Activated CD4-positive, CD25-positive, alpha-beta regulatory T cell treated with anti-CD3 and anti-CD28 coated beads, Interleukin-2, amount 50 U/mL, for 16 hours (primary cell): Measurements from ENCODE around the gene GNAZ.
"Not testable (repeated sequence)": the region's sequence is repeated elsewhere in the genome, so short reads cannot be mapped to it uniquely, and the experiment has no call there.

Experiments used
- DNase-seq: peaks from one replicate; pipeline ENCODE4 v3.0.0-alpha.2; 2020; ENCODE audit warnings: low read depth, low spot score

Gene GNAZ

GRCh38 chr22:23044570-23044969, 25.7 kb upstream of the GNAZ start:
- no peak for DNase-seq

DNA sequence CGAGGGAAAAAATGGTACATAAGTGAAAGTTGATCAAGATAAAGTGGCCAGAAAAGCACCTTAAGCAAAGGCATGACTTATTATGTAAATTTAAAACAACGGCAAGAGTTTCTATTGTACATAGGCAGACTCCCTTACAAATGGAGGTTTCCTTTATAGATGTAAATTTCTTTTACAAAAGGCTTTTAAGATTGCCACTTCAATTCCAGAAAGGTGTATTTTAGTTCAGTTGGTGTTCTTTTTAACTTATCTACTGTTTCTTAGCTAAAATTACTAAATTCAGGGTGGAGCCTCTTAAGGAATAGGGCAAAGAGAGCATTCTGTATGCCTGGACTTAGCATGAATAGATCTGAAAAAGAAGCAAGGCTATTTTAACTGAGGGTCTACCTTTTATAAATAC, 24.9 kb upstream of the GNAZ start:
- DNase-seq, result no peak

- no peak for DNase-seq
These were observed 23.1 kb upstream of the GNAZ start for GRCh38 chr22:23047265-23047664.

- no peak for DNase-seq
These were observed 22.6 kb upstream of the GNAZ start for GRCh38 chr22:23047742-23048141.

DNA sequence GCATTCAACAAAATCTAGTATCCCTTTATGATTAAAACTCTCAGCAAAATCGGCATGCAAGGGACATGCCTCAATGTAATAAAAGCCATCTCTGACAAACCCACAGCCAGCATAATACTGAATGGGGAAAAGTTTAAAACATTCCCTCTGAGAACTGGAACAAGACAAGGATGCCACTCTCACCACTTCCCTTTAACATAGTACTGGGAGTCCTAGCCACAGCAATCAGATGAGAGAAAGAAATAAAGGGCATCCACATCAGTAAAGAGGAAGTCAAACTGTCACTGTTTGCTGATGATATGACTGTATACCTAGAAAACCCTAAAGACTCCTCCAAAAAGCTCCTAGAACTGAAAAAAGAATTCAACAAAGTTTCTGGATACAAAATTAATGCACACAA, 19.8 kb upstream of the GNAZ start:
- not testable (repeated sequence) for DNase-seq

GRCh38 chr22:23053051-23053707, 17.1 kb upstream of the GNAZ start:
- no peak for DNase-seq

GRCh38 chr22:23053912-23054530, 16.3 kb upstream of the GNAZ start:
- no peak for DNase-seq

GRCh38 chr22:23054531-23055257, 15.6 kb upstream of the GNAZ start:
- no peak for DNase-seq

GRCh38 chr22:23055449-23056179, 14.7 kb upstream of the GNAZ start:
- DNase-seq, result no peak

GRCh38 chr22:23057331-23057730, 13.0 kb upstream of the GNAZ start:
- DNase-seq, result no peak

- no peak for DNase-seq
These were observed 12.3 kb upstream of the GNAZ start for GRCh38 chr22:23058063-23058462.

- DNase-seq, result no peak
These were observed 11.6 kb upstream of the GNAZ start for GRCh38 chr22:23058481-23059283.

DNA sequence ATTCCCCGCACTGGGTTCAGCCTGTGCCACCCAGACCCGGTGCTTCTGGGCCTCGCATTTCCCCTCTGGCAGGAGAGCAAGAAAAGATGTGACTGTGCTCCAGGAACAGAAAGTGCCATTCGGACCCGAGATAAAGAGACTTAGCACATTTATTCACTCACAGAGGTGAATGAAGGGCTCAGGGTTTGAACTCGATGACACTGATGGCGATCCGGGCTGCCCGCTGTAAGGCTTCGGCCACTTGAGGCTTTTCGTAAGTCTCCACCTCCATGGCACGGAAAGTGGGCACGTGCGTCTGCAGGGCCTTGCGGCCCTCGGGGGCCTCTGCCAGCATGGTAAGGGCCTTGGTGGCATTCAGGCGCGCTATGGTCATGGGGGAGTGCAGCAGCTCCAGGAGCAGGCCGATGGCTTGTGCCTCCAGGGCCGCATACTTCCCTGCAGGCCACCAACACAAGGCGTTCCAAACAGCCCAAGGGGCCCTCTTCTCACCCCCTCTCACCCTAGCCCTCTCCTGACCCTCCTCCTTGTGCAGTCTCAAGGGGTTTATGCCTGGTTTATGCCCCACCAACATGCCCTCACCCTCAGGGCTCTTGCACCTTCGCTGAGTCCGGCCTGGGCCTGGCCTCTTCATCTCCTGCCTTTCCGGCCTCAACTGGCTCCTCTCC, 10.9 kb upstream of the GNAZ start:
- no peak for DNase-seq

DNA sequence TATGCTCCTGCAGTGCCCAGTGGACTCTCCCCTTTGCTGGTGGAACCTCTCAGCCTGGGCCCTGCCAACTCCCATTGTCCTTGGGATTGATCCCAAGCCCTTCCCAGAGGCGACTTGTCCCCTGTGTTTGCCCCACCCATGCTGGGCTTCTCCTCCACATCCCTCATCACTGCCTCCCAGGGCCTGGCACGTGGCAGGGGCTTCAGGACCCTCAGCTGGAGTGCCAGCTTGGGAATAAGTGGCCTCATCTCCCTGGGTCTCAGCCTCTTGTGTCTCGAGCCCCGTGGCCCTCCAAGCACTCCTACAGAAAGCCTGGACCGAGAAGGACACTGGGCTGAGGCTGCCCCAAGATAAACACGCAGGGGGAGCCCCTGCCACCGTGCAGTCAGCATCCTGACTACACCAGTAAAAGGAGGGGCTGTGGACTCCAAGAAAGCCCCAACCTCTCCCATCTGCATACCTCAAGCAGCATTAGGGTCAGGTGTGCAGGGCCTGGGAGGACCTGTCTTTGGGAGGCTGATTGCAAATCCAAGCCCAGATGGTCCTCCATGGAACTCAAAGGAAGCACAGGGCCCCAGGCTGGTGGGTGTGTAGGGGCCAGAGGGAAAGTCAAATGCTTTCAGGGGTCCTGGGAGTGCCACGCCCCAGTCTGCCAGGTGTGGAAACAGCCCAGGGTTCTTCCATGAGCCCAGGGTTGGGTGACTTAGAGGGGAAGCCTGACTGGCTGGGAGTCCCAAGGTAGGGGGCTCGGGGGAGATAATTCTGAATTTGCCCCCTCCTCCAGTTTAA, 9.5 kb upstream of the GNAZ start:
- no peak for DNase-seq

DNA sequence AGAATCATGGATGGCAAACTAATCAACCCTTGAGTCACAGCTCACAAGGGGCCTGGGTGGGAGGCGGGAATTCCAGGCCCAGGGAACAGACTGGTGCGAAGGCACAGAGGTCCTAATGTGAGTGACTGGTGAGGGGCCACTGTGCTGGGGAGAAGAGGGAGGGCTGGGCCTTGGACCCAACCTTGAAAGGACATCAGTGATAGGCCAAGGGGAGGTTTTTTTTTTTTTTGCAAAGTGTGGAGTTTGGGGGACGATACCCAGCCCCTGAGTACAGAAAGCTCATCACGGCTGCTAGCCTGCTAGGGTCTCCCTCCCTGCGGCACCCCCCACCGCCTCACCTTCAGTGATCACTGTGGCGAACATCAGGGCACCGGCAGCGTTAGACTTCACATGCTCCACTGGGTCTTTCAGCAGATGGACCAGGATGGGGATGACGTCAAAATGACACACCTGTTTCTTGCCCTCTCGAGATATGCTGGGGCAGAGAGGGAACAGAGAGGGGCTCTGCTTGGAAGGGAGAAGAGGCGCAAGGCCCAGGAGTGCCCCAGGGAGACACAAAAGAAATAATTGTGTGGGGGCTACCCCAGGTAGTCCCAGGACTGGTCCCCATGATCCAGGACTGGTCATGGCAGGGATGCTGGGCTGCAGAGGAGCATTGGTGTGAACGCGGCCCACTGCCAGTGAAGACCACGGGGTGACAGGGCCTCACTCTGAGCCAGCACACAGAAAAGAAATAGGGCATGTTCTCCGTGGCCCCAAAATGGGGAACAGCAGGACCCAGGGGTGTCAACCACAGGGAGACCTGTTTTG, 8.6 kb upstream of the GNAZ start:
- no peak for DNase-seq

- DNase-seq, result no peak
These were observed 7.4 kb upstream of the GNAZ start for GRCh38 chr22:23062616-23063538.

DNA sequence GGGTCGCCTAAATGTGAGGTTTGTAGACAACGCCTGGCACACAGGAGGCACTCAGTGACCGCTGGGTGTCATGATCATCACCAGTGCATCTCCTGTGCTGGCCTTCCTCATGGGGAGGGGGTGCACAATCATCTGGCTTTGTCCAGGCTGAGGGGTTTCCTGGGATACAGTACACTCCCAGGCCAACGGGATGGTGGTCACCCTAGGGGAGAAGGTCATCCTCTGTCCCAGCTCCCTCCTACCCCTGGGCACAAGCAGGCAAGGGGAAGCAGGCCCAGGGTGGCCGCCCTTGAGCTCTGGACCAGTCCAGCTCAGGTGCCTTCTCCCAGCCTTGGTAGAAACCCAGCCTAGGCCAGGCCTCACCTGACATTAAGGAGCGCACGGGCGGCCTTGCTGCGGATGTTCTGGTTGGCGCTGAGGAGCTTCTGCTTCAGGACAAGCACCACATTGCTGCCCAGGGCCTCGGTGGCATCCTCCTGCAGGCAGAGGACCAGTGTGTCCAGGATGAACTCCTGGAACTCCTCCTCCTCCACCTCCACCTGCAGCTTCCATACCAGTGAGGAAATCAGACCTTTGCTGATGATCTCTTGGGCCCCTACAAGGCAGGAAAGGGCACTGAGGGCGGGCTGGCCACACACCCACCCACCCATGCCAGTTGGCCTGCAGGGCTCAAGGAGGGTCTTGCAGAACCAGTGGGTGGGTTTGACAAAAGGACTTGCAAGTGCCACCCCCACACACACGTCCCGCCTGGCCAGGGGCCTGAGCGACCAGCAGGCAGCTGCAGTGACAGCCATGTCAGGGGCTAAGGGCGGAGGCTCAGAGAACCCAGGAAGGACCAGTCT, 6.6 kb upstream of the GNAZ start:
- no peak for DNase-seq
